ENCODE data around the gene EEF1AKMT4.

EEF1AKMT4 gene

GRCh38 chr3:184249412-184250166 is at the start of gene EEF1AKMT4:
EEF1AKMT4 (plus strand) TSS chr3:184249672; CDS start chr3:184249695, 23 bp downstream.
- DNase-seq (ENCODE audit: low read depth in 2 of 2): peak; percentile 94 to 95

- DNase-seq (ENCODE audit: low read depth in 2 of 2): no peak
Observed at GRCh38 chr3:184200825-184201224, 48.6 kb upstream of the EEF1AKMT4 start.

GRCh38 chr3:184203526-184203925 is 45.9 kb upstream of the EEF1AKMT4 start:
- DNase-seq (ENCODE audit: low read depth in 2 of 2): no peak

GRCh38 chr3:184209146-184209923 is 40.1 kb upstream of the EEF1AKMT4 start:
- DNase-seq (ENCODE audit: low read depth in 2 of 2): no peak

- no peak for DNase-seq (ENCODE audit: low read depth in 2 of 2)
Observed at GRCh38 chr3:184211297-184211696, 38.2 kb upstream of the EEF1AKMT4 start.

GRCh38 chr3:184211718-184212117 is 37.8 kb upstream of the EEF1AKMT4 start:
- no peak for DNase-seq (ENCODE audit: low read depth in 2 of 2)

- no peak for DNase-seq (ENCODE audit: low read depth in 2 of 2)
Observed at GRCh38 chr3:184218814-184219213, 30.7 kb upstream of the EEF1AKMT4 start.

- DNase-seq (ENCODE audit: low read depth in 2 of 2): no peak
Observed at GRCh38 chr3:184222521-184222920, 27.0 kb upstream of the EEF1AKMT4 start.

- no peak for DNase-seq (ENCODE audit: low read depth in 2 of 2)
Observed at GRCh38 chr3:184223946-184224345, 25.5 kb upstream of the EEF1AKMT4 start.

- no peak for DNase-seq (ENCODE audit: low read depth in 2 of 2)
Observed at GRCh38 chr3:184227481-184227935, 22.0 kb upstream of the EEF1AKMT4 start.

GRCh38 chr3:184228376-184229137 is 20.9 kb upstream of the EEF1AKMT4 start:
- DNase-seq (ENCODE audit: low read depth in 2 of 2): no peak

GRCh38 chr3:184229394-184230080 is 19.9 kb upstream of the EEF1AKMT4 start, which contains the start of gene VWA5B2:
VWA5B2 (plus strand) TSS chr3:184229585; CDS start chr3:184230529, 944 bp downstream.
- DNase-seq (ENCODE audit: low read depth in 2 of 2): no peak

- no peak for DNase-seq (ENCODE audit: low read depth in 2 of 2)
Observed at GRCh38 chr3:184230081-184230602, 19.3 kb upstream of the EEF1AKMT4 start.

GRCh38 chr3:184230603-184231528 is 18.6 kb upstream of the EEF1AKMT4 start:
- no peak for DNase-seq (ENCODE audit: low read depth in 2 of 2)

- no peak for DNase-seq (ENCODE audit: low read depth in 2 of 2)
Observed at GRCh38 chr3:184231671-184232070, 17.8 kb upstream of the EEF1AKMT4 start.

- DNase-seq (ENCODE audit: low read depth in 2 of 2): no peak
Observed at GRCh38 chr3:184233127-184233843, 16.2 kb upstream of the EEF1AKMT4 start.

- no peak for DNase-seq (ENCODE audit: low read depth in 2 of 2)
Observed at GRCh38 chr3:184234224-184234623, 15.2 kb upstream of the EEF1AKMT4 start.

- DNase-seq (ENCODE audit: low read depth in 2 of 2): no peak
Observed at GRCh38 chr3:184234671-184235380, 14.6 kb upstream of the EEF1AKMT4 start.
